NCI-H2227 (cell line): ENCODE results near the gene TESK1.
A peak's percentile ranks its signal among the peaks of the same experiment; 100 is the strongest.
"Not testable (repeated sequence)": the region's sequence is repeated elsewhere in the genome, so short reads cannot be mapped to it uniquely, and the experiment has no call there.

ENCODE experiments used
- DNase-seq: peaks from one replicate; lab custom pipeline; 2025; ENCODE audit not compliant: unreplicated experiment; lab: John Stamatoyannopoulos, UW

Gene TESK1

DNA sequence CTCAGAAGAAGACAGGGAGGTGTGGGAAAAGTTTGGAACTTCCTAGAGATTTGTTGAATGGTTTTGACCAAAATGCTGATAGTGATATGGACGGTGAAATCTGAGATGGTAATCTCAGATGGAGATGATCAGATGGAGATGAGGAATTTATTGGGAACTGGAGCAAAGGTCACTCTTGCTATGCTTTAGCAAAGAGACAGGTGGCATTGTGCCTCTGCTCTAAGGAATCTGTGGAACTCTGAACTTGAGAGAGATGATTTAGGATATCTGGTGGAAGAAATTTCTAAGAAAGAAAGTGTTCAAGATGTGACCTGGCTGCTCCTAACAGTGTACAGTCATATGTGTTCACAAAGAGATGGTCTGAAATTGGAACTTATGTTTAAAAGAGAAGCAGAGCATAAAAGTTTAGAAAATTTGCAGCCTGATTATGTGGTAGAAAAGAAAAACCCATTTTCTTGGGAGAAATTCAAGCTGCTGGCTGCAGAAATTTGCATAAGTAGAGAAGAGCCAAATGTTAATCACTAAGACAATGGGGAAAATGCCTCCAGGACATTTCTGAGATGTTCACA is 25.3 kb upstream of the TESK1 start:
- DNase-seq = not testable (repeated sequence)

DNA sequence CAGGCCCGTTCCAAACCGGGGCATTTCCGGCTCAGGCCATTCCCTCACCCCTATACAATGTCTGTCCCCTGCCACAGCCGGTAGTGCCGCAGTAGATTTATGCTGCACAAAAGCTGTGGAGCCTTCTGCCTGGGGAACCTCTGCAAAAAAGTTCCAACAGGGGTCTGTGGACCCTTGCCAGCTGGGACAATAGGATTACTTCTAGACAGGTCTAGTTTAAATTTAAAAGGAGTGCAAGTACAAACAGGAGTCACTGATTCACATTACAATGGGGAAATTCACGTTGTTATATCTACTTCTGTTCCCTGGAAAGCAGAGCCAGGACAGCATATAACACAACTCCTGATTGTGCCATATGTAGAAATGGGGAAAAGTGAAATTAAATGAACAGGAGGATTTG is 21.5 kb upstream of the TESK1 start:
- not testable (repeated sequence) for DNase-seq

DNA sequence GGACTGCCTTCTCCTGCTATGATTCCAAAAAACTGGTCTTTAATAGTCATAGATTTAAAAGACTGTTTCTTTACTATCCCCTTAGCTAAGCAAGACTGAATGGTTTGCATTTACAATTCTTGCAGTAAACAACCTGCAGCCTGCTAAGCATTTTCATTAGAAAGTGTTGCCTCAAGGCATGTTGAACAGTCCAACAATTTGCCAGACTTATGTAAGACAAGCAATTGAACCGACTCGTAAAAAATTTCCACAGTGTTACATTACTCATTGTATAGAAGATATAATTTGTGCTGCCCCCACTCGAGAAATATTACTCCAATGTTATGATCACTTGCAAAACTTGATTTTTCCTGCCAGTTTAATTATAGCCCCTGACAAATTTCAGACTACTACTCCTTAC is 20.4 kb upstream of the TESK1 start:
- DNase-seq = not testable (repeated sequence)

DNA sequence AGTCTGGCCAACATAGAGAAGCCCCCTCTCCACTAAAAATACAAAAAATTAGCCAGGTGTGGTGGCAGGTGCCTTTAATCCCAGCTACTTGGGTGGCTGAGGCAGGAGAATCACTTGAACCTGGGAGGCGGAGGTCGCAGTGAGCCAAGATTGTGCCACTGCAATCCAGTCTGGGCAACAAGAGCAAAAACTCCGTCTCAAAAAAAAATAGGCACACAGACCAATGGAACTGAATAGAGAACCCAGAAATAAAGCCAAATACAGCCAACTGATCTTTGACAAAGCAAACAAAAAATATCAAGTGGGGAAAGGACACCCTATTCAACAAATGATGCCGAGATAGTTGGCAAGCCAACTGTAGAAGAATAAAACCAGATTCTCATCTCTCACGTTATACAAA is 16.6 kb upstream of the TESK1 start:
- DNase-seq = not testable (repeated sequence)

DNA sequence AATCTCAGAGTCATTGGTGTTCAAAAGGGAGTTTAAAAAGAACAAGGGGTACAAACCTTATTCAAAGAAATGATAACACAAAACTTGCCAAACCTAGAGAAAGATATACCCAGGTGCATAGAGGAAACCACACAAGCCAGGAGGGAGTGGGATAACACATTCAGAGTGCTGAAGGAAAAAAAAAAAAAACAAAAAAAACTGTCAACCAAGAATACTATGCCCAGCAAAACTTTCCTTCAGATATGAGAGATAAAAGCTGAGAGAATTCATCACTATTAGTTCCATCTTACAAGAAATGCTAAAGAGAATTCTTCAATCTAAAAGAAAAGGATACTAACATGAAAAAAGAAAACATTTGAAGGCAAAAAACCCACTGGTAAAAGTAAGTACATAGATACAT is 11.5 kb upstream of the TESK1 start:
- no peak for DNase-seq

DNA sequence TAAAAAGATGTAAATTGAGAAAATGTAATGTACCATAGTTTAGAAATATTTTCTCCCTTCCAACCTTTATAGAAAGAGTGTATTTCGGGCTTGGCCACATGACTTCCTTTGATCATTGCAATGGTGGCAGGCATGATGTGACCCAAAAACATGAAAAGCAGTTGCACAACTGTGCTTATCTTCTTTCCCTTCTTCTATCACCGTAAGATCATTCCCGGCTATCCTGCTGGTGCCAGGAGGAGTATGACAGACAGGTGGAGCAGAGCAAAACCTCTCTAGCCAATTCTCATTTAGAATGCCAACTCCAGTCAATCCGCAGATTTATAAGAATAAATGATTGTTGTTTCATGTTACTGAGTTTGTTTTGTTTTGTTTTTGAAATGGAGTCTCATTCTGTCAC is 10.6 kb upstream of the TESK1 start:
- DNase-seq = no peak

DNA sequence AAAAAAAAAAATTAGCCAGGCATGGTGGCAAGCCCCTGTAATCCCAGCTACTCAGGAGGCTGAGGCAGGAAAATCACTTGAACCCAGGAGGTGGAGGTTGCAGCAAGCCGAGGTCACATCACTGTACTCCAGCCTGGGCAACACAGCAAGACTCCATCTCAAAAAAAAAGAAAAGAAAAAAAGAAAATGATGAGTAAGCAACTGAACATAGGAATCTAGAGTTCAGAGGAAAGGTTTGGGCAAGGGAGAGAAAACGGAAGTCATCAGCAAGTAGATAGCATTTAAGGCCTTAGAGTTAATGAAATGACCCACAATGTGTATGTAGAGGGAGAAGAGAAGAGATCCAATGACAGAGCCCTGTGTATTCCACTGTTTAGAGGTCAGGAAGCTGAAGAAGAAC is 8.2 kb upstream of the TESK1 start:
- DNase-seq = not testable (repeated sequence)

DNA sequence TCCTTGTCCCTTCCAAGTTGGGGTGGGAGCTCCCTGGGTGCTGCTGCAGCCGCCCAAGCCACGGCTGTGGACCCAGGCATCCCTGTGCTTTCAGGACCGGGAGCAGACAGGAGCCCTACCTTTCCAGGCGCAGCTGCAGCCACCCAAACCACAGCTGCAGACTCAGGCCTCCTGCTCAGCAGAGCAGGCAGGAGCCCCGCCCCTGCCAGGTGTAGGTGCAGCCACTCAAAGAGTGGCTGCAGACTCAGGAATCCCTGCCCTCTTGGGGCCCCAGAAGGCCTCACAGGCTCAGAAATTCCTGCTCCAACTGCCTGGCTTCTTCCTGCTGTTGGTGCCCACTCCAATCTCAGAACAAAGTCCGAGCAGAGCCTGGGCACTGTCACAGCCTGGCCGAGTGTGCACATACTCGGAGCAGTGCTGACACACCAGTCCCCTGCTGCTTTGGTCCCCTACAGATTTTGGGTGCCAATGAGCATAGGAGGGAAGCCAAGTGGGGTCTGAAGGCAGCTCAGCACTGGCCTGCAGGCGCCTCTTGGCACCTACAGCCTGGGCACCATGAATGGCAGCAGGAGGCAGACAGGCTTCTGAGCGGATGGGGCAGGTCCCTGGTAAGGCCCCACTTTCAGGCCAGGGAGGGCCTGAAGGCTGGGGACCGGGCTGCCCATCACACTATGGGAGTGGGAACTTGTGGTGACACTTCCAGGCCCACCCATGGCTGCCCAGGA is 6.0 kb upstream of the TESK1 start:
- DNase-seq = no peak

DNA sequence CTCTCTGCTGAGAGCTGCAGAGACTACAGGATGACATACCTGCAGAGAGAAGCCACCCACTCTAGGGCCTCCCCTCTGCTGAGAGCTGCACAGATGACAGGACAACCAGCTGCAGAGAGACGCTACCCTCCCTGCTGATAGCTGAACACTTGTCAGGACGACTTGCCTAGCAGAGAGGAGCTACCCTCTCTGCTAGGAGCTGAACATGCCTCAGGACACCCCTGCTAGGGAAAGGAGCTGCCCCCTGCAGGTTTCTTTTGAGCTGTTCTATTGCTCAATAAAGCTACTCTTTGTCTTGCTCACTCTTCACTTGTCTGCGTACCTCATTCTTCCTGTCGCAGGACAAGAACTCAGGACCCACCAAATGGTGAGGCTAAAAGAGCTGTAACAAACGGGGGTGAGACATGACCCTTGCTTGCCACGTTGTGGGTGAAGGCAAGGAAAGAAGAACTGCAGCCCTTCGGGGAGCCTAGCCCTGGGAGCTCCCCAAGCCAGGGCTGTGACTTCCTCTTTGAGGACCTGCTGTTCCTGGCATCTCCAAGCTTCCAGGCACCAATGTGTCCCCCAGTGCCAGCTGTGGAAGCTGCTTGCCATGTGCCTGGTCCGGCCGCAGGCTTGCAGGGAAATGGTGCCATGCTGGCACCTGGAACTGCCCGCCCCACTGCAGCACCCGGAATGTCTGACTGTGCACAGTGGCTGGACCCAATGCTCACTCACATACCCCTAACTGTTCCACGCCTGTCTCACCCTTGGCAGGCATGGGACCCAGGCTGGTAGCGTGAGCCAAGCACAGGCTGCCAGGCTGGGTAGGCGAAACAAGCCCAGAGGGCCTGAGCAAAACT is 5.1 kb upstream of the TESK1 start:
- DNase-seq = no peak

DNA sequence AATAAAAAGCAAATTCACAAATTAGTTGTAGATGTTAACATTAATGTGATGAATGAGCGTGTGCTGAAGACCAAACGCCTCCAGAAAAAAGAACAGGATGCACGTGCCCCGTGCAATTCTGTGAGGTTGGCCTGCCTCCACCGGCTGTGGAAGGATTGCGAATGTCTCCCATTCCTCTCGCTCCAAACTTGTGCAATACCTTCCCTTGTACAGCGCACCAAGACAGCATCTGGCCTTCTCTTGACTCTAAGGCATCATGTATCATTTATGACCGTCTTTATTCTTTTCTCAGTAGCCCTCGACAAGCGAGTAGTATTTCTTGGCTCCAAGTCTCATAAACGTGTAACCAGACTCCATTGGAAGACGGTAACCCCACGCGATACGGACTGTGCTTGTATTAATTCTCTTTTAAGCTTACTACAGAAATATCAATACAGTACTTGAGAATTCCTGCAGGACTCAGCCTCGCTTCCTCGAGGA is 1.5 kb upstream of the TESK1 start:
- peak; percentile 50 for DNase-seq

DNA sequence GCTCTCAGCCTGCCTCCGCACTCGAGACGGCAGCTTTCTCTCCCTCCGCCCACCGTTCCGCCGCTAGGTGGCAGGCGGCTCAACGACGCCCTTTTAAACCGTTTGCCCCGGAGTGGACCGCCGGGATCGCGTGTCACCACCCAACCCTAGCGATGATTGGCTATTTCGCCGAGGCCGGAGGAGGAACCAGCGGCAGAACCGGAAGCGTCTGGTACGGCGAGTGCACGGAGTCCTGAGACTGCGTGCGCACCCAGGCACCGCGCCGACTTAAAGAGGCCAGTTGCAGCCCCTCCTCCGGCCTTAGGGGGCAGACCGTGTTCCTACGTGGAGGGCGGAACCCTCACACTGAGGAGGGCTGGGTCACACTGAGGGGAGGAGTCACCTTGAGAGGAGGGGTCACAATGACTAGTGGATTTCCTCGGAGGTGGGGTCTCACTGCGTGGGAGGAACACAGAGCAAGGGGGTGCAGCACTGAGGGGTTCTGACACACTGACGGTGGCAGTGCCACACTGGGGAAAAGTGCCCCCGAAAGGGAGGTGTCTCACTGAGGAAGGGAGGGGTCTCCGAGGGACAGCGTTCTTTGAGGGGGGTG is 980 bp upstream of the TESK1 start:
- peak; percentile 99 for DNase-seq

DNA sequence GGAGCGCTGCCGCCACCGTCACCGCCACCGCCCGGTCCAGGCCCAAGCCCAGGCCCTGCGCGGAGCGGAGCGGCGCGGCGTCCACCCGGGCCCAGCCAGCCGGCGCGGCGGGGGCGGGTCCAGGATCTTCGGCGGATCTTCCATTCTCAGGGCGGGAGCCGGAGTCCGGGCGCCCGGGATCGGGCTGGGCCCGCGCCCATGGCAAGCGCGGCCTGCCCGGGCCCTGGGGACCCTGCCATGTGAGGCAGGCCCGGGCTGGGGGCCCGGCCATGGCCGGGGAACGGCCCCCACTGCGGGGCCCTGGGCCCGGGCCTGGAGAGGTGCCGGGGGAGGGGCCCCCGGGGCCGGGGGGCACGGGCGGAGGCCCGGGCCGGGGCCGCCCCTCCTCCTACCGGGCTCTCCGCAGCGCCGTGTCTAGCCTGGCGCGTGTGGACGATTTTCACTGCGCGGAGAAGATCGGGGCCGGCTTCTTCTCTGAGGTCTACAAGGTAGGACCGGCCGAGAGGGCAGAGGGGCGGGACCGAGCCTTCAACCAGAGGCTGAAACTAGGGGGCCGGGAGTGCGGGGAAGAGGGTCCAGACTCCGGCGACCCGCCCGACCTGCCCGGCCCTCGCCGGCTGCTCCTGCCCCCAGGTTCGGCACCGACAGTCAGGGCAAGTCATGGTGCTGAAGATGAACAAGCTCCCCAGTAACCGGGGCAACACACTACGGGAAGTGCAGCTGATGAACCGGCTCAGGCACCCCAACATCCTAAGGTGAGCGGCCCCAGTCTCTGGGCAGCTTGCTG is 482 bp downstream of the TESK1 start:
- DNase-seq = peak; percentile 59

DNA sequence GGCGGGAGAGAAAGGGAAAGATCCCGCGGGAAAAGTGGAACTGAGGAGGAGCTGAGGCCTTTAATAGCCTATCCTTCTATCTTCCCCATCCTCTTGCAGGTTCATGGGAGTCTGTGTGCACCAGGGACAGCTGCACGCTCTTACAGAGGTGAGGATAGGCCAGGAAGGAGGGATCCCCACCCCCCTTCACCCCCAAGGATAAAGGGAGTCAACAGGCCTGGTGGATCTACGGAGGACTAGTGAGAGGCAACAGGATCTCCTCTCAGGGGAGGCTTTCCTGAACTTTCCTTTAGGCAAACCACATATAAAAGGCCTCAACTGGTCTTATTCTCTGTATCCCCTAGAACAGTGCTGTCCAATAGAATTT is 1.1 kb downstream of the TESK1 start:
- DNase-seq = no peak

DNA sequence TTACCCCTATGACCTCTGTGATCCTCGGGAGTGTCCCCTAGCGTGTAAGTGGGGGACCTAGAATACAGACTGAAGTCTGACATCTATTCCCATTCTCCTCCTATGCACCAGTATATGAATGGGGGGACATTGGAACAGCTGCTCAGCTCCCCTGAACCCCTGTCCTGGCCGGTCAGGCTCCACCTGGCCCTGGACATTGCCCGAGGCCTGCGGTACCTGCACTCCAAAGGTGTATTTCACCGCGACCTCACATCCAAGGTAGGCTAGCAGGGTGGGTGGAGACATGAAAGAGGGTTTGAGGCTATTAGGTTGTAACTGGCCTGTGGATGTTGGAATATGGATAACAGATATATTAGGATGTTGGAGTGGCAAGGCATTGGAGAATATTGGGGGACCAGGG is 1.7 kb downstream of the TESK1 start:
- DNase-seq = no peak

DNA sequence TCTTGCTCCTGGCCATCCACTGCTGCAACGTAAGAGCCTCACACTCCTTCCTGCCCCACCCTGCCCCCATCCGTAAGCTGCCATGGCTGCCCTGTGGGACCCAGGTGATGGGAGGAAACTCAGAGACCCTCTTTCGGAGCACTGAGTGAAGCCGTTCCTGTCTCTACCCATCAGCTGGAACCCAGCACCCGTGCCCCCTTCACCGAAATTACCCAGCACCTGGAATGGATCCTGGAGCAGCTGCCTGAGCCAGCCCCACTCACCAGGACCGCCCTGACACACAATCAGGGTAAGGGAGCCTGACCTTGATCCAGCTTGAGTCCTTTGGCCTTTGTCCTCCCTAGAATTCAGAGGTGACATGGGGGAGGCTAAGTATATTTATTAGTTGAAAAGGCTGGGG is 3.2 kb downstream of the TESK1 start:
- DNase-seq = no peak

DNA sequence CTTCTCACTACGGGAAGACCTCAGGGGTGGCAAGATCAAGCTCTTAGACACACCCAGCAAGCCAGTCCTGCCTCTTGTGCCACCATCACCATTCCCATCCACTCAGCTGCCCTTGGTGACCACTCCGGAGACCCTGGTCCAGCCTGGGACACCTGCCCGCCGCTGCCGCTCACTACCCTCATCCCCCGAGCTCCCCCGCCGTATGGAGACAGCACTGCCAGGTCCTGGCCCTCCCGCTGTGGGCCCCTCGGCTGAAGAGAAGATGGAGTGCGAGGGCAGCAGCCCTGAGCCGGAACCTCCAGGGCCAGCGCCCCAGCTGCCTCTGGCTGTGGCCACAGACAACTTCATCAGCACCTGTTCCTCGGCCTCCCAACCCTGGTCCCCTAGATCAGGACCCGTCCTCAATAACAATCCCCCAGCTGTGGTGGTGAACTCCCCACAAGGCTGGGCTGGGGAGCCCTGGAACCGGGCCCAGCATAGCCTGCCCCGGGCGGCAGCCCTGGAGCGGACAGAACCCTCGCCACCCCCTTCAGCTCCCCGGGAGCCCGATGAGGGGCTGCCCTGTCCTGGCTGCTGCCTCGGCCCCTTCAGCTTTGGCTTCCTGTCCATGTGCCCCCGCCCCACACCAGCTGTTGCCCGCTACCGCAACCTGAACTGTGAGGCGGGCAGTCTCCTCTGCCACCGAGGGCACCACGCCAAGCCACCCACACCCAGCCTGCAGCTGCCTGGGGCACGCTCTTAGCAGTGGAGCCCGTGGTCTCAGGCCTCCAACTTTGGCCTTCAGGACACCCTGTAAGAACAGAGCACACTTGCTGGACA is 4.1 kb downstream of the TESK1 start:
- no peak for DNase-seq

DNA sequence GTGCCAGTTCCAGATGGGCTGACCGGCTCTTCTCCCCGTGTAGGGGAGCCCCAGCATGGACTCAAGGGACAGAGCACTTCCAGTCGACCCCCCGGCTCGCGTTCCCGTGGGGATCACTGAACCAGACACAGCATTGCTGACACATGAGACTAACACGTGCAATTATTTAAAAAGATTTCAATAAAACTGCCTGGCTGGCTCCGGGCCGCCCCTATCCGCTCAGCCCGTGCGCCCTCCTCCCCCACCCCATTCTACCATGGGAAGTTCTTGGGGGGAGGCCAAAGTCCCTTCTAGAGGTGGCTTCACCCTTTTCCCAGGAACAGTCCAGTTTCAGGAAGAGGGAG is 4.7 kb downstream of the TESK1 start:
- DNase-seq = no peak

DNA sequence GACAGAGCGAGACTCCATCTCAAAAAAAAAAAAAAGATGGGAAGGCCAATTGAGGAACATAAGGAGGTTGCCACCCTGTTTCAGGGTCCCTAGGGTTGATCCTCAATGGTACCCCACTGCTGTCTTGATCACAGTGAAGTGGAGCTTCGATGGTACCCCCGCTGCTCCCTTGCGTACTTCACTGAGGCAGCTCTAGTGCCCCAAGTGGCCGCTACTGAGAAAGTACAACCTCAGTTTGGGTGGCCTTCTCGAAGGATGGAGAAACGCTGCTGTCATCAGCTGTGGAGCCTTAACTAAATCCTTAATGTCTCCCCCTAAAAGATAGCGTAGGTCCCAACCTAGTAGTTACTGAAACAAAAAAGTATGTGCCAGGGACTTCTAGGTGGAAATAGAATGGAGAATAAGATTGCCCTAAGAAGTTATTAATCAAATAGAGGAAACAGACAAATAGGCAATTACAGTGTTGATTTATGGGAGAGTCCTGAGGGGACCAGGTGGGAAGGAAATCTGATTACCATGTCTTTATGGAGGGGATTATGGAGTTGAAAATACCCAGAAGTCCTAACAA is 6.3 kb downstream of the TESK1 start:
- DNase-seq = peak; percentile 31

DNA sequence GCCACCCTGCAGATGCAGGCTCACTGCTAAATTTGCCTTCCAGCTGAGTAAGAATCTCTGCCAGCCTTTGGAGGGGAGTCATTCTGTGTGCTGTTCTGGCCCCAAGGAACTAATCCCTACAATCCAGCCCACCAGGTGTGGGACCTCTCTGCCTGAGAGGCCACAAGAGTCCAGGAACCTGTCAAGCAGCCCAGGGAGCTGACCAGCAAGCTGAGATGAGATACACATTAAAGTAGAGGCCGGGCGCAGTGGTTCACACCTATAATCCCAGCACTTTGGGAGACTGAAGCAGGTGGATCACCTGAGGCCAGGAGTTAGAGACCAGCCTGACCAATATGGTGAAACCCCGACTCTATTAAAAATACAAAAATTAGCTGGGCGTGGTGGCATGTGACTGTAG is 7.0 kb downstream of the TESK1 start:
- not testable (repeated sequence) for DNase-seq

DNA sequence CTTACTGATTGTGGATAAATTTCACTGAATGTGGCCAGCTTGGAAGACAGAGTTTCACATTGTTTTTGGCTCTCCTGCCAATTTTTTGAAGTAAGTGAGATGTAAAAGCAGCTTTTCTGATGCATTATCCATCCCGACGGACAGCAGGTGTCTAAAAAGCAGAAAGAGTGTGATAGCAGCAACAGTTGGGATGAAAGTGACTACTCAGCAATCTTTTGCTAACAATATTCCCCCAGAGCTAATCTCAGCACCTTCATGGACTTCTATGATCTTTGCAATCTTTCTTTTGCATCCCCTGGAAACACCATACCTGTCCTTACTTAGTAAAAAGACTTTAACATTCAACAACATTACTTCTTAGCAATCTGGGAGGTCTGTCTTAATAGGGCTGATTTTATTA is 7.8 kb downstream of the TESK1 start:
- no peak for DNase-seq
